M059J (cell line): ENCODE measurements around the gene CTBS. TPM values are rescaled to one million over a fixed set of nuclear protein-coding genes. Genes with fewer than 3 reads are reported as not detected.
"Not testable (repeated sequence)": the region's sequence is repeated elsewhere in the genome, so short reads cannot be mapped to it uniquely, and the experiment has no call there.

Experiments
- DNase-seq: peaks from one replicate; pipeline ENCODE4 v3.0.0-alpha.2; 2012; ENCODE audit warnings: low read depth
- total RNA-seq: library from RNA; depleted of rRNA; stranded (reverse); fragments of >200 nt; shearing (Covaris generic); gene quantifications from 2 replicates; pipeline ENCODE4 v1.2.3, GENCODE V29; 2014; rRNA removed

The CTBS gene, protein sequence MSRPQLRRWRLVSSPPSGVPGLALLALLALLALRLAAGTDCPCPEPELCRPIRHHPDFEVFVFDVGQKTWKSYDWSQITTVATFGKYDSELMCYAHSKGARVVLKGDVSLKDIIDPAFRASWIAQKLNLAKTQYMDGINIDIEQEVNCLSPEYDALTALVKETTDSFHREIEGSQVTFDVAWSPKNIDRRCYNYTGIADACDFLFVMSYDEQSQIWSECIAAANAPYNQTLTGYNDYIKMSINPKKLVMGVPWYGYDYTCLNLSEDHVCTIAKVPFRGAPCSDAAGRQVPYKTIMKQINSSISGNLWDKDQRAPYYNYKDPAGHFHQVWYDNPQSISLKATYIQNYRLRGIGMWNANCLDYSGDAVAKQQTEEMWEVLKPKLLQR
- 28.4 and 40.2 TPM in 2 replicates for total RNA-seq

DNA sequence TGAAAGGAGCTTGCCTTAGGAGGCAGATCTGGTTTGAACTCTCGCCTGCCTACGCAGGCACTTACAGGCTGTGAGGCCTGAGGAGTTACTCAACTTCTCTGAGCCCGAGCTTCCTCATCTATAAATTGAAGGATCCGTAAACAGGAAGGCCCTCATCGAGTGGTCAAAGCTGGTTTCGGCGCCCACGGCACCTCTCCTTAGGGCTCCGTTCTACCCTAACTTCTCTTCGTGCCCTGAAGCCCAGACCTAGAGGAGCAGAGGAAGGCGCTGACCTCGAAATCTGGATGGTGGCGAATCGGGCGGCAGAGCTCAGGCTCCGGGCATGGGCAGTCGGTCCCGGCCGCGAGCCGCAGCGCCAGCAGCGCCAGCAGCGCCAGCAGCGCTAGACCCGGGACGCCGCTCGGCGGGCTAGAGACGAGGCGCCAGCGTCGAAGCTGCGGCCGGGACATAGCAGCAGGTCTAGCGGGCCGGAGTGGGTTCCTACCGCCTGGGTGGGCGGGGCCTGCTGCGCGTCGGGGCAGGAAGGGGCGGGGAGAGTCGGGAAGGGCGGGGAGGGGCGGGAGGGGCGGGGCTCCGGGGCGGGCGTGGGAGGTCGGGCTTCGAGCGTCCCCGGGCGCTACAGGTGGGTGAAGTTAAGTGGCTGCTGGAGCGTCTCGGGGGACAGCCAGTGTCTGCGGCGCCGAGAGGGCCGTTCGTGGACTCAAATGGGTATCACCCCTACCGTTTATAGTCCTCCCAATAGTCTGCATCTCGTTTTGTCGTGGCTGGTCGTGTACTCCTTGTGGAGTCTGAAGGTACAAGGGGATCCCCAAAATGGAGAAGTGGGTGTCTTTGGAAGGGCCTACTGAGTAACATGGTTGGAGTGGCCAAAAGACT lies at the start of gene CTBS:
TSS of gene CTBS (minus strand) at position 474 of the 876 bp plus-strand sequence. CDS start at position 449, 25 bp downstream.
- peak; percentile 86 for DNase-seq

DNA sequence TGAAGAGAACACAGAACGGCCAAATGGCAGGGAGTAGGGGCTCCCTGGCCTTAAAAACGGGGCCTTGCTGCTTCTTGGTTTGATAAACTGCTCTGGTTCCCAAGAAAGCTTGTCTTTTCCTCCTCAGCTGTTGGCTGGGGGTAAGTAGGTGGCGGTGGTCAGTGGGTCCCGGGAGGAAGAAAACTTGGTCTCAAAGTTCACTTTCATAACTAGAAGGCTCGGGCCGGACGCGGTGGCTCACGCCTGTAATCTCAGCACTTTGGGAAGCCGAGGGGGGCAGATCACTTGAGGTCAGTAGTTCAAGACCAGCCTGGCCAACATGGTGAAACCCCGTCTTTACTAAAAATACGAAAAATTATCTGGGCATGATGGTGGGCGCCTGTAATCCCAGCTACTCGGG lies 47.3 kb upstream of the CTBS start:
- DNase-seq = no peak

DNA sequence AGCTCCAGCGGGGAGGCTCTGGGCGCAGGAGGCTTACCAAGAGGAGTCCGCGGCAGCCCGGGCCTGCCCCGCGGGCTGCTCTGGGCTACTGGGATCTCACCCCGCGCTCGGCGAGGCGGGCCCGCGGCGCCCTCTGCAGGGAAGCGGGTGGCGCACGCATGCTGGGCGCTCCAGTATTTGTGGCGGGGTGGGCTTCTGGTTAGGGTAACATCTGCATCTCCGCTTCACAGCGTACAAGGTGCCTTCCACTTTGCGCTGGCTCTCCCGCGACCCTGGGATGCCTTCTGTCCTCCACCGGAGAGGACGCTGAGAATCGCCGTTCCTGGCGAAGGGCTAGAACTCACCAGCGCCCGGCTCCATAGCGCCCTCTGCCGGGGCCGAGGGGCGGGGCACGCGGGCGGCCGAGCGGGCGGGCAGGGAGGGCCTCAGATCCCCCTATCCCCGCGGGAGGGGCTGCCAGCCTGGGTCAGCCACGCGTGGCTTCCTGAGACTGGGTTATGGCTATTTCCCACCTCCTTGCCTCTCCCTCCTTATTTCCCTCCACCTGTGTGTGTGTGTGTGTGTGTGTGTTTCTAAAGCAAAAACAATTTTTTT lies 46.6 kb upstream of the CTBS start:
- DNase-seq = peak; percentile 80

DNA sequence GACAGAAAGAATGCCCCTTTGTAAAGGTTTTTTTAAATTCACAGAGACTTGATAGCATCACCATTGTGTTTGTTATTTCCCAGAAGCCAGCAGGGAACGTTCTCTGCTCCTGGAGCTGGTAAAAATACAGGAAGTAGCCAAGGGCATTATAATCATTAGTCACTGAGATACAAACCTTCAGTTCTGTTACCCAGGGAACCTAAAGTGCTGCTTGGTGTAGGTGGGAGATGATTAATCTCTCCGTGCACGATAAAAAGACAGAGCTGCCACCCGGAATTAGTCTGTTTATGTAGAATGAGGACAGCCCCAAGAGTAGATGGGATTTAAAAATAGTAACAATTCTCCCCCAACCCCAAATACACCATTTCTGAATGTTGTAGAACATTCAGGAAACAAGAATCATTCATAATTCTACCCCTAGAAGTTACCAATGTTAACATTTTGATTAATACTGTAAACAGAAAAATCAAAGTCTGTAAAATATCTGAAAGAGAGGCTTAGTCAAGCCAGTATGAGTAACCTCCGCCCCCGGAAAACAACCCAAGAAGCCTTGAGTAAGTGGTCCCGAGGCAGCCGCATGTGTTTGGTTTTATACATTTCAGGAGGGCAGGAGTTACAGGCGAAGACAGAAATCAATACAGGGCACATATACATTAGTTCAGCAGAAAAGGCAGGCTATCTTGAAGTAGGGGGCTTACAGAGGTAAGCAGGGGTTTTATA lies 45.3 kb upstream of the CTBS start:
- peak; percentile 98 for DNase-seq

DNA sequence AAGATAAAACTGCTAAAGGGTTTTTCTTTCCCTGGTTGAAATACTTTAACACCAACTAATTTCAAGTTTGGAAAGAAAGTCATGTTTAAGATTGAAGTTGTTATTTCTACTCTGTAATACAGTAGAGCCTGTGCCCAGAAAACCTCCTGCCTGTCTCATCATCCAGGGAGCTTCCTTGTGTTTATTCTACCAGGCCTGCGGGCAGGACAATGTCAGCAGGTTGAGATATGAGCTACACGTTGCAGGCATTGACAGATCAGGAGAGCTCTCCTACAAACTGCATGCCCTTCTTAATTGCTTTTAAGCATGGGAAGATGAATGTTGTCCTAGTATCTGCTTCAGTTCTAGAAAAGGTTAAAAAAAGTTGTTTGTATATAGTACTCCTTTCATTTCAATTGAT lies 43.1 kb upstream of the CTBS start:
- DNase-seq = no peak

DNA sequence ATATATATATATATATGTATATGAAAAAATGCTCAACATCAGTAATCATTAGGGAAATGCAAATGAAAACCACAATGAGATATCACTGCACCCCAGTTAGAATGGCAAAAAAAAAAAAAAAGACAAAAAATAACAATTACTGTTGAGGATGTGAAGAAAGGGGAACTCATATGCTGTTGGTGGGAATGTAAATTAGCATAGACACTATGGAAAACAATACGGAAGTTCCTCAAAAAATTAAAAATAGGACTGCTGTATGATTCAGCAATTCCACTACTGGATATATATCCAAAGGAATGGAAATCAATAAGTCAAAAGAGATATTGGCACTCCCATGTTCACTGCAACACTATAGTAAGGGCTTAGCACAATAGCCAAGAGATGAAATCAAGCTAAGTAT lies 41.5 kb upstream of the CTBS start:
- no peak for DNase-seq

DNA sequence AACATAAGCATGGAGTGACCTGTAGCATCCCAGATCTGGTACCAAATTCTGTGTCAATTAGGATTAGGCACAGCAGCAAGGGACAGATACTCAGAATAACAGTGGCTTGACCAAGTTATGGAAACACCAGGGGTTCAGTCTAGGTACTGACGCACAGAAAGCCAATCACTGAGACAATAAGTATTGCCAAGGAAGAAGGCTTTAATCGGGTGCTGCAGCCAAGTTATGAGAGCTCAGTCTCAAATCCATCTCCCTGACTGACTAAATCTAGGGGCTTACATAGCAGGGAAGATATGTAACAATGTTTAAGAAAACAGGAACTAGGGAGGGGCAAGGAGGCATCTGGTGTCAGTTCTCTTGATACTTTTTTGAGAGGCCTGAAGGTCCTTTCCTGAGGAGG lies 39.6 kb upstream of the CTBS start:
- DNase-seq = no peak

DNA sequence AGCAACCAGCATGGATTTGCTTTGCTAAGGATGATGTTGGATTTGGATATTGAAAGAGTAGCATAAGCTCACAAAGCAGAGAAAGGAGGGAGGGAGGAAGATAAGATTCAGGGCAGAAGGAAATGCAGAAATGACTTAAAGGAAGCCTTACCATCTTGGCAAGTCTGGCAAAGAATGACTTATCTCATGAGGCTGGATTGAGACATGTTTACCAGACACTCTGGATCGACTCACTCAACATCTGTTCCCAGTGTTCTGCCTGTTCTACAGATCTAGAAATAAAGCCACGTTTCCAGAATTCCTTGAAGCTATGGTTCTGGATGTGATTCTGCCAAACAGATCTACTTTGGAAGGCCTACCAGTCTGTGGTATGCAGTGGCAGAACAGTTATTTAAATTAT lies 38.8 kb upstream of the CTBS start:
- no peak for DNase-seq

DNA sequence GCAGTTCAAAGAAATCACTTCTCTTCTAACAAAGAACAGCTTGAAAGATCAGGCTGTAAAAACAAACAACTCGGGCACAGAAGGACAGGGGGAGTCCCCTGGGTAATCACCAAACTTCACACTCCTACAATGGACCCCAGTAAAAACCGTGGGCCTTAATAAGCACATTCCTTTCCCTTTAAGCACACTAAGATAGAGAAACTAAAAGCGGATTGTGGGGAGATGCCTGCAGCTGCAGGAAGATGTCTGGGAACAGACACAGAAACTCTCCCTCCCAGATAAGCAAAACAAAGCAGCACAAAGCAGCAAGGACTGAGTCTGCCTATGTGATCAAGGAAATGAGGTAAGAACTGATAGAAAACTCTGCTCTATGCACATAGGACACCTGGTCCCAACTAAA lies 37.6 kb upstream of the CTBS start:
- DNase-seq = peak; percentile 56

DNA sequence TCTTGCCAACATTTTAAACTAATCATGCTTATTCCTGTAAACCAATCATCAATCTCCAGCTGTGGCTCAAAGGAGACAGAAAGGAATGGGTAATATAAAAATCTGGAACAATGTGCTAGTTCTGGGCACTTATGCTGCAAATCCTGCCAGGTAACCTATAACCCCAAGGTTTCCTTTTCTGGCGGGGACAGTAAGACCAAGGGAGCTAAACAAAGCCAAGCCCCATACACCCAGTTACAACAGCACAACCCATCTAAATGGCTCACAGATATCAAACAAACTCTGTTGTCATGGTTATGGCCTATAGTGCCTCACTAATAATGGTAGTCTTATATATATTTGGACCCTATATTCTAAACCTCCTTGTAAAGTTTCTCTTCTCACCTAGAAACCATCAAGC lies 36.9 kb upstream of the CTBS start:
- DNase-seq = no peak

DNA sequence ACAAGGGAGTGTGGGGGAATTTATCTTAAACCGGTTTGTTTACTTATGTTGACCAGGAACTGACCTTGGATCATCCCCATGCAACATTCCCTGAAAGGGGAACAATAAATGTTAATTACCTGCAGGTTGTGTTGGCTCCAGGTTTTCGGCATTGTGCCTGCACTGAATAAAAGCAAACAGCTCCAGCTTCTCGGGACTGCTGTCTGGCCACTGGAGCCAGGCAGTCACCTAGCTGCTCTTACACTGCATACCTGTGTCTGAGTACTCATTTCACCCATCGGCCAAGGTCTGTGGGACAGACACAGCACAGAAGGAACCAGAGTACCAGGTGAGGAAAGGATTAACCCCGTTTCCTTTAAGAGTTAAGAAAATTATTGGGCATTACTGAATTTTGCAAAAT lies 32.7 kb upstream of the CTBS start:
- no peak for DNase-seq

DNA sequence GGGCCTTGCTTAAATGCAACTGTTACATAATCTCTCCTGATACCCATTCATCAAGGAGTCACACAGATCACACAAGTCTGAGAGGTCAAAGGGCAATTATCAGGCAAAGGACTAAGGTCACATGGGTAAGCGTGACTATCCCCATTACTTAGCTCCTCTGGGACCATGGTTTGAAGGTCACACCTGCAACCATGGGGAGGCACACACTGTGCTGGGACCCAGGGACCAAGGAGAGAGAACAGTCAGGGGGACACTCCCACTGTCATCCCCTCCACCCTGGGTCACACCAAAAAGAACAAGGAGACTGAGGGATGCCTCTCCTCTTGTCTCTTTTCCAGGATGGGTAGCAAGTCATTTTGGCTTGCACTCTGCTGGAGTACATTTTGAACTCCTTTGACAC lies 30.9 kb upstream of the CTBS start:
- DNase-seq = no peak

DNA sequence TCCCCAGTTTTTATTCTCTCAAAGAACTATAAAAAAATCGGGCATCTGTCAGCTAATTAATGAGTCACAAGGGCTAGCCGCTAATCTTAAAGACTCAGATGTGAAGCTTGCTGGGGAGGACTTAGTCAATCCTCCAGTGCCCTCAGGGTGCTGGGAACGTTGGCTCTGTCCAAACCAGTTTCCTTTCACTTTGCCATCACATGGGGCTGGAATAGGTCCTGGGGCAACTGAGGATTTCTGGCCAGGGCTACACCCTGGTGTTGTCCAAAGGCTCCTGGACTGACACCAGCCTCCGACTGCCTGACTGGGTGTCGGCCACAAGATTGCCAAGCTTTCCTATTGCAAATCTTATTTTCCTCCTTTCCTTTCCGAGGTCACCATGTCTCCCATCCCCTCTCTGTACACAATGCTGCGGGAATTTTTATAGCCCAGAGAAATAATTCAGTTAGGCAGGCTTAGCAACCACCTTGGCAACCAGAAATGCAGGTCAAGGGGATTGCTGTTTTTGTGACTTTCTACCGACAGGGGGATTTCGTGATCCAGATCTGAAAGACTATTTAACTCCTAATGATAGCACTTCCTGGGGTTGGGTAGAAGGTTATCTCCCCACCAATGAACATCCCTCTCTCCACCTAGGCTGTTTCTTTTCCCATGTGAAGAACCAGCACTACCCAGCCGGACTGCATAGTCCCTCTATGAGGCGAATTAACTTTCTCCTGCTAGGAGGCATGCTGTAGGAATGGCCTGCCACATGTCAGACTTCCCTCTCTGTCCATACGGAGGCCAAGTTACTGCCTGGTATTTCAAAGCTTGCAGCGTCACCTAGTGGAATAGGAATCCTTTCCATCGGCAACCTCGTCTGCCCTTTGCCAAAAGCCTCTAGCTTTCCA lies 29.9 kb upstream of the CTBS start:
- DNase-seq = peak; percentile 100

DNA sequence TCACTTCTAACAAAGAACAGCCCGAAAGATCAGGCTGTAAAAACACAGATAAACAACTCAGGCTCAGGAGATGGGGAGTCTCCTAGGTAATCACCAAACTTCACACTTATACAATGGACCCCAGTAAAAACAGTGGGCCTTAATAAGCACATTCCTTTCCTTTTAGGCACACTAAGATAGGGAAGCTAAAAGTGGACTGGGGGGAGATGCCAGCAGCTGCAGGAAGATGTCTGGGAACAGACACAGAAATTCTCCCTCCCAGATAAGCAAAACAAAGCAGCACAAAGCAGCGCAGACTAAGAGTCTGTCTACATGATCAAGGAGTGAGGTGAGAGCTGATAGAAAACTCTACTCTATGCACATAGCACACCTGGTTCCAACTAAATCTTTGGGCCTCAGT lies 29.0 kb upstream of the CTBS start:
- DNase-seq = peak; percentile 78

DNA sequence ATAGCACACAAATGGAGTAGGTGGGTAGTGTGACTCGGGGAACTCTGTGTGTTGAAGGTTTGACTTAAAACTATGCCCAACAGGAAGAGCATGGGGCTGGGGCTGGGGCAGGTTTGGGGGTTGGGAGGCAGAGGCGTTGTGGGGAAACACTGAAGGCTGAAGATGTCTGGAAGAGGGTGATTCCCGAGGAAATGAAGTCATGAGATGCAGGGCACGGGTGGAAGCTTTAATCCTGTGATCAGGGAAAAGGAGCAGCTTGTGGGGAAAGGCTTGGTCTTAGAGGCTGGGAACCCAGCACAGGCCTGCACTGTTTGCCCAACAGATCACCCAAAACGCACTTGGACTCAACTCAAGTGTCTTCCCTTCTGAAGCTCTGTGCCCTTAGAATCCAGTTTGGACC lies 26.6 kb upstream of the CTBS start:
- no peak for DNase-seq

DNA sequence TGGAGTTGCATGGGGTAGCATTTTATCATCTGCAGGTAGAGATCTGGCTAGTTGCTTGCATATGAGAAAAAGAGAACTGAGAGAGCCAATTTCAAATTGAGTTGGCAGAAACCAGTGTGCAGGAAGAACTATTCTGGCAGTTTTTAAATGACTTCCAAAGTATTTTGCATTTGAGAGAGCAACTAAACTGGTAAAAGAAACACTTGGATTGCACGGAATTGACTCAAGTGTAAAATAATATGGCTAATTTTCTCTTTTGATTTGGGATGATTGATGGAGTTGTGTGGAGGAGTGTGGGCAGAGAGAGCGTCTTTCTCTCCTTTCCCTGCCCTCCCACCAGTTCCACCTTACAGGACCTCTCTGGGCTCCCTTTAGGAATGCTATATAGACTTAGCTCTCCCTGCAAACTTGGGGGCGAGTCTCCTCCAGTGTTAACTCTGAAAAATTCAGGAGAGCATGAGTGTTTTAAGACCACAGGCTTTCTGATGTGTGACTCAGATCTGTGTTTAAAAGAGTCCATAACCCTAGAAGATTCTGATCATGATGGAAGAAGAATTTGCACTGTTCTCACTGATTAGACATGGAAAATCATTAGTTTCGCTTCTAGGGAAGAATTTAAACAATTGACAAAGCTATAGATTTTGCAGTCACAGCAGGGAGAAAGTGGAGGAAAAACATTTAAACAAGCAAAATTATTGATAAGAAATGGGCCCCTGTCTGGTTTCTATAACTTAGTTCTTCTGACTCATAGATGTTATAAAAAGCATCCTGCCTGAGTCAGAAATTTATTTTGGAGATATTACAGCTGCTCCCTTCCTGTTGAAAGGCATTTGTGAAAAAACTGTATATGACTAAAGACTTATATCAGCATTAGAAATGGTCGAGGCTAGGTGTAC lies 24.9 kb upstream of the CTBS start:
- peak; percentile 90 for DNase-seq

DNA sequence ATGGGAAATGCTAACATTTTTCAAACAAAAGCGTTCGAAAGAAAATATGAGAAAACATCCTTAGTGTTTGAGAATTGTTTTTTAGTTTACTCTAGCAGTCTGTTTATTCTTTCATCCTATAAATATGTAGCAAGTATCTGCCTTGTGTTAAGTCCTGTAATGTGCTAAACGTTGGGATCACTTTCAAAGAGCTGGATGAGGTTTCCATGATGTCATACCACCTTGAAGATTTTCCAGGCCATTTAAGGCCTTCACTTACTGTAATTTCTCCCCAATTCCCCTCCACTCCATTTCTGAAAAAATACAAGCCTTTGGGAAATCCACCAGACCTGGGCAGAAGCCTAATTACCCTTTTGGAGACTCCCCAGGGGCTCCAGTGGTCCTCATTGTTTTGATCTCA lies 24.2 kb upstream of the CTBS start:
- peak; percentile 67 for DNase-seq

DNA sequence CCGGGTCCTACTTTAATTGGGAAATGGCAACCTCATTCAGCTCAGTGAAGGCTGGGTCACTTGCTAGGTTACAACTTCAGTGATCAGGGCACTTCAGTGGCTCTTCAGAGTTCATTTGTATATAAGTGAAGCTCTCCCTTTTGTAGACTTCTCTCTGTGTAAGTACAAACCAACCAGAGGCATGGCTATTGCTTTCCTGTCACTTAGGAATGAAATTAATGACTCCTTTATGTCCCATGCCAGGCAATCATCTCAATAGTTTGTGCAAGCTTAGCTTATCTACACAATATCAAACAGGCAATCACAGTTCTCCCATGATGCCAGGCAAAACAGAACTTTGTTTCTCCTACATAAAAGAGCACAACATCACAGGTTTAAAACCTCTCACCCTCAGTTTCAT lies 22.8 kb upstream of the CTBS start:
- DNase-seq = no peak

DNA sequence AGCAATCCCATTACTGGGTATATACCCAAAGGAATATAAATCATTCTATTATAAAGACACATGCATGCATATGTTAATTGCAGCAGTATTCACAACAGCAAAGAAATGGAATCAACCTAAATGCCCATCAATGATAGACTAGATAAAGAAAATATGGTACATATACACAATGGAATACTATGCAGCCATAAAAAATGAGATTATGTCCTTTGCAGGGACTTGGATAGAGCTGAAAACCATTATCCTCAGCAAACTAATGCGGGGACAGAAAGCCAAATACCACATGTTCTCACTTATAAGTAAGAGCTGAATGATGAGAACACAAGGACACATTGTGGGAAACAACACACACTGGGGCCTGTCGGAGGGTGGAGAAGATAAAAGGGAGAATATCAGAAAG lies 20.7 kb upstream of the CTBS start:
- DNase-seq = not testable (repeated sequence)

DNA sequence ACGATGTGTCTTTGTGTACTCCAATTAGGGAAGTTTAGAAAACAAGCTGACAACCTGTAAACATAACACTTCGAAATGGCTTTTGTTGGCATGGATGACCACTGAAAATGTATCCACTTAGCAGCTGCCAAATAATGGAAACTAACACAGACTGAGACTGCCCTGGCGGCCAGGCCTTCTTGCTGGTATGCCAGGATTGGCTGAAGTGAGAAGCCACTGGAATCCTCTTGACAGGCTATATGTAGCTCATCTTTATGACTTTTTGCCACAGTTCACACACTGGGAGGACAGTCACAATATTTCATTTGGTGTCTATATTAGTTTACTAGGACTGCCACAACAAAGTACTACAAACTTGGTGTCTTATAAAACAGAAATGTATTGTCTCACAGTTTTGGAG lies 12.9 kb upstream of the CTBS start:
- no peak for DNase-seq
